Measurements from ENCODE around the gene DYNC2LI1.

DYNC2LI1 gene

DNA sequence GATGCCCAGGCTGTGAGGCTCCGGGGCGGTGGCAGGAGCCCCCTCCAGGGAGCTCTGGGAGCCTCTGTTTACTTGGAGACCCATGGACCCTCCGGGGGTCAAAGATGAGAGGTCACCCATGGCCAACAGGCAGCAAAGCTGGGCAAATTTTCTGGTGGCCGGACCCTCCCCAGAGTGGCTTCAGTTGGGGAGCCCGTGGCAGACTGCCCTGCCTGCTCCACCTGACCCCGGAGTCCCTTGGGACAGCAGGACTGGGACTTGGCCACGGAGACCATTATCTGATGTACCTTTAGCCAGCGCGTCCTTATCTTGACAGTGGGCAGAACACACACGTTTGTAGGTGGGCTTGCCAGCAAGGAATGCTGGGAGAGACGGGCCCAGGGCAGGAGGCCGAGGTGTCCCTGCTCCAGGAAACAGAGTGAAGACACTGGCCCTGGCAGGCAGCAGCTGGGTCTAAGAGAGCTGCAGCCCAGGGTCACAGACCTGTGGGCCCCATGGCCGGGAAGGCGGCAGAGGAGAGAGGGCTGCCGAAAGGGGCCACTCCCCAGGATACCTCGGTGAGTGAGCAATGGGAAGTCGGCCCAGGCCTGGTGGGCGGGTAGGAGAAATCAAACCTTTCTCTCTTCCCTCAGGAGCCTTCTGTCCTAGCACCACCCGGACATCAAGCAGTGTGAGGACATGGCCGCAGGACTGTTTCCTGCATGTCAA is 64.9 kb downstream of the DYNC2LI1 start, which contains the start of the genes ABCG5 and ABCG8:
TSS of gene ABCG5 (minus strand) at position 280 of the 708 bp plus-strand sequence. CDS start at position 120, 160 bp downstream.
TSS of gene ABCG8 (plus strand) at position 412 of the 708 bp plus-strand sequence. CDS start at position 495, 83 bp downstream.
- H3K36me3 ChIP-seq (ENCODE audit: control insufficient read depth, low read depth, low read length), result no peaks in the 10 kb centered on the region
- H3K4me3 ChIP-seq (ENCODE audit: low read length), result no peak within 1 kb of the TSS
- no peaks in the 10 kb centered on the region for H3K9me3 ChIP-seq (ENCODE audit: control insufficient read depth, low read depth, low read length)
- H3K27ac ChIP-seq (ENCODE audit: low read length), result no peak within 1 kb of the TSS
- H3K27me3 ChIP-seq (ENCODE audit: control insufficient read depth, insufficient read depth, low read length), result no peaks in the 10 kb centered on the region
- H3K9ac ChIP-seq (ENCODE audit: low read length), result no peak within 1 kb of the TSS
- H3K4me1 ChIP-seq (ENCODE audit: control insufficient read depth, low read depth, low read length), result no peaks in the 10 kb centered on the region

DNA sequence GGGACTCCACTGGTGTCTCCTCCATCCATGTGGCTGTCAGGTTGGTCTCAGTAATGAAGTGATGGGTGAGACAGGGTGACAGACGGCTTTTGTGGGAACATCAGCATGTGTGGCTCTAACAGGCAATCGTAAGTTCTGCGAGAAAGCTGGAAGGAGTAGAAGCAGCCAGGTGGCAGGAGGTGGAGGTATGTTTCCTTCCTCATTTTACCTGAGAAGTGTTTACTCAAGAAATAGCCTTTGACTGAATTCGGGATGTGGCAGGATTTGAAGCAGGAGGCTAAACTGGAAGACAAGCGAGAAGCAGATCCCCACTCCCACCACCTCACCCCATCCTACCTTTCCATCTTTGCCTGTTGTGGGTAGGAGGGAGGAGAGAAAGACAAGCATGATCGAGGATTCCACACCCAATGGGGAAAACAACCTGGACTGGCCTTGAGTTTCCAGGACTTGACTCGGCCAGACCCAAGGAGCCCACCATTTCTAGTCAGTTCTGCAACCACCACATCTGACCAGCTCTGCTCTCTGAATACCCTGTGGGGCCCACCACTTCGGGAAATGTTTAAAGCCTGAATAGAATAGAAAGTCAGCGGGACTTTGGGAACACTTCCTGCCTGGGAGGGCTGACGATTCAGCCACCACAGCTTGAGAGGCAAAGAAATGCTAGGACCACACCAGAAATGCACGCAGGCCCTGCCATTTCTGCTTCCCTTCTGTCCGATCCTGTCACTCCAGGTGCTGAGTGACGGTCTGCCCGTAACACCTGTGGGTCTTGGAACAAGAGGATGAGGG is 66.1 kb downstream of the DYNC2LI1 start:
- Histone ChIP-seq H3K4me1 (ENCODE audit: control insufficient read depth, low read depth, low read length) (no peaks in the 10 kb centered on the region), H3K9me3 (ENCODE audit: control insufficient read depth, low read depth, low read length) (no peaks in the 10 kb centered on the region), H3K9ac (ENCODE audit: low read length) (no peak overlapping the region), H3K27me3 (ENCODE audit: control insufficient read depth, insufficient read depth, low read length) (no peaks in the 10 kb centered on the region), H3K27ac (ENCODE audit: low read length) (no peak overlapping the region), H3K36me3 (ENCODE audit: control insufficient read depth, low read depth, low read length) (no peaks in the 10 kb centered on the region), H3K4me3 (ENCODE audit: low read length) (no peak overlapping the region)

DNA sequence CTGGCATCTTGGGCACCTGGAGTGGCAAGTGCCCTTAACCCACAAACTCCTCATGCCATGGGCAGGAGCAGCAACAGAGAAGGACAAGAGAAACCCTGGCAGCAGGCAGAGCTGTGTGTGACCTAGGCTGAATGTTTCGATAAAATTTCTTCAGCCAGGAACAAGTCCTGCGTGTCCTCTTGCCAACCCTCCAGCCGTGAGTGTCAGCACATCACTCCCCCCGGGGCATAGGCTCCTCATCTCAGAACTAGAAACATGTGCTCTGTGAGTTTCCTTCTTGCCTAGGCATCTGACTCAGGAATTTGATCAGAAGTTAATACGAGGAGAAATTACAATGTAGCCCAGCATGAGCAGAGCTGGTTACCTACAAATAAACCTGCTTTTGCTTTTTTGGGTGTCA is 67.1 kb downstream of the DYNC2LI1 start:
- H3K9ac ChIP-seq (ENCODE audit: low read length), result no peak overlapping the region
- H3K9me3 ChIP-seq (ENCODE audit: control insufficient read depth, low read depth, low read length), result no peaks in the 10 kb centered on the region
- no peaks in the 10 kb centered on the region for H3K36me3 ChIP-seq (ENCODE audit: control insufficient read depth, low read depth, low read length)
- H3K27me3 ChIP-seq (ENCODE audit: control insufficient read depth, insufficient read depth, low read length), result no peaks in the 10 kb centered on the region
- H3K4me3 ChIP-seq (ENCODE audit: low read length), result no peak overlapping the region
- H3K27ac ChIP-seq (ENCODE audit: low read length), result no peak overlapping the region
- H3K4me1 ChIP-seq (ENCODE audit: control insufficient read depth, low read depth, low read length), result no peaks in the 10 kb centered on the region

DNA sequence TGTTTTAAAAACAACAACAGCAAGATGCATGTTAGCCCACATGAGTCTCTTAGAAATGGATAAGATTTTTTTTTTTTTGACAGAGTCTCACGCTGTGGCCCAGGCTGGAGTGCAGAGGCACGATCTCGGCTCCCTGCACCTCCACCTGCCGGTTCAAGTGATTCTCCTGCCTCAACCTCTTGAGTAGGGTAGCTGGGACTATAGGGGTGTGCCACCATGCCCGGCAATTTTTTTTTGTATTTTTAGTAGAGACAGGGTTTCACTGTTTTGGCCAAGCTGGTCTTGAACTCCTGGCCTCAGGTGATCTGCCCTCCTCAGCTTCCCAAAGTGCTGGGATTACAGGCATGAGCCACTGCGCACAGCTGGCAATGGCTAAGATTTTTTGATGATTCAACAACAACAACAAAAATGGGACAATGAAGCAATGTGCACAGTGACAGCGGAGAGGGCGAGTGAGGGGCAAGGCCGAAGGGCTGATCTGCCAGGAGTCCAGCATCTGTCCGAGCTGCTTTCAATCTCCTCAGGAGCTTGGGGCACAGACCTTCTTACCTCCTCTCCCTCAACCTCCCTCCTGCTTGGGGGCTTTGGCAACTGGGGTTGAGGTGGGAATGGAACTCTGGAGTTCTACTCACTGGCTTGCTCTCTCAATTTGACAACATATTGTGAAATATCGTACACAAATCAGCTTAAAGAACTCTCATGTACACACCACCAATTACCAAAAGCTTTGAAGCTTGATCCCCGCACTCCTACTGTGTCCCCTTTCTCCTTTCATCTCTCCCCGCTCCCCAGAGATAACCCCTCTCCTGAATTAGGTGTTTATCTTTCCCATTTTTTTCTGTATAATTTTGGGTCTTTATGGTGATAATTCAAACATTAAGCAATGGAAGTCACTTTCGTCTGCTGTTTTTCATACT is 68.4 kb downstream of the DYNC2LI1 start:
- Histone ChIP-seq H3K9ac (ENCODE audit: low read length) (no peak overlapping the region), H3K36me3 (ENCODE audit: control insufficient read depth, low read depth, low read length) (no peaks in the 10 kb centered on the region), H3K9me3 (ENCODE audit: control insufficient read depth, low read depth, low read length) (no peaks in the 10 kb centered on the region), H3K27me3 (ENCODE audit: control insufficient read depth, insufficient read depth, low read length) (no peaks in the 10 kb centered on the region), H3K27ac (ENCODE audit: low read length) (no peak overlapping the region), H3K4me1 (ENCODE audit: control insufficient read depth, low read depth, low read length) (no peaks in the 10 kb centered on the region), H3K4me3 (ENCODE audit: low read length) (no peak overlapping the region)

DNA sequence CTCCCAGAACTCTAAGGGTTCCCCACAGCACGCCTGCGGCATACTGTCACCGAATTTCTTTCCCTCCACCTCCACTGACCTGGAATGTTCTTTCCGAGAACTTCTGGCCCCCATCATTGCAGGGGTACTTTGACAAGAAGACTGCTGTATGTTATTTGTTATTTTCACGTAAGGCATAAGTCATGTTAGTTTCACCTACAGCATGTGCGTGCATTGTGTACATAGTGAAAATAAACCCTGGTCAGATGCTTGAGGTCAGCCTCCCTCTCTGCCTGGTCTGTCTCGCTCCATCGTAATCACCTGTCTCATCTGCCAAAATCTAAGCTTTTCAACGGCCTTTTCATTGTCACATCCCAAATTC is 69.0 kb downstream of the DYNC2LI1 start:
- Histone ChIP-seq H3K9ac (ENCODE audit: low read length) (no peak overlapping the region), H3K4me3 (ENCODE audit: low read length) (no peak overlapping the region), H3K36me3 (ENCODE audit: control insufficient read depth, low read depth, low read length) (no peaks in the 10 kb centered on the region), H3K4me1 (ENCODE audit: control insufficient read depth, low read depth, low read length) (no peaks in the 10 kb centered on the region), H3K27ac (ENCODE audit: low read length) (no peak overlapping the region), H3K9me3 (ENCODE audit: control insufficient read depth, low read depth, low read length) (no peaks in the 10 kb centered on the region), H3K27me3 (ENCODE audit: control insufficient read depth, insufficient read depth, low read length) (no peaks in the 10 kb centered on the region)

- no peaks in the 10 kb centered on the region for H3K36me3 ChIP-seq (ENCODE audit: control insufficient read depth, low read depth, low read length)
- no peak overlapping the region for H3K4me3 ChIP-seq (ENCODE audit: low read length)
- no peak overlapping the region for H3K9ac ChIP-seq (ENCODE audit: low read length)
- no peaks in the 10 kb centered on the region for H3K9me3 ChIP-seq (ENCODE audit: control insufficient read depth, low read depth, low read length)
- H3K27me3 ChIP-seq (ENCODE audit: control insufficient read depth, insufficient read depth, low read length), result no peaks in the 10 kb centered on the region
- no peaks in the 10 kb centered on the region for H3K4me1 ChIP-seq (ENCODE audit: control insufficient read depth, low read depth, low read length)
- H3K27ac ChIP-seq (ENCODE audit: low read length), result no peak overlapping the region
These were observed 71.3 kb downstream of the DYNC2LI1 start for GRCh38 chr2:43845181-43845580.

DNA sequence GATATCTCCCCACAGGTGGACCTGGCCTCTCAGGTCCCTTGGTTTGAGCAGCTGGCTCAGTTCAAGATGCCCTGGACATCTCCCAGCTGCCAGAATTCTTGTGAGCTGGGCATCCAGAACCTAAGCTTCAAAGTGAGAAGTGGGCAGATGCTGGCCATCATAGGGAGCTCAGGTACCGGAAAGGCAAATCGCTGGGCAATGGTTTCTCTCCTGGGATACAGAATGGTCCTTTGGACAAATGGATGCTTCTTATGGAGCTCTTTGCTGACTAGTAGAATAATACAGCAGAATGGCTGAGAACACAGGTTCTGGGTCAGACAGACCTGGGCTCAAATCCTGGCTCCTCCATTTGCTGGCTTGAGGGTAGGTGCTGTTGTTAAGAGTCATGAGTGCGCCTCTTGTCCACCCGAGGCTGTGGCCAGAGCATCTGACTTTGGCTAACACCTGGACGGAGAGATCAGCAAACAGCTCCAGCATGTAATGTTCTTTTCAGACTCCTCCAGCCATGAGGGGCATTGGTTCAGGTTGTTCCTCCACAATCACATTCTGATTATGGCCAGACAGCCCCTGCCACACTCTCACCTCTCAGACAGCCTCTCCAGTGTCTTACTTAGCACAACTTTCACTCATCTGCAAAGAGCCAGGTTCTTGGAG is 72.4 kb downstream of the DYNC2LI1 start:
- H3K27ac ChIP-seq (ENCODE audit: low read length), result no peak overlapping the region
- no peaks in the 10 kb centered on the region for H3K9me3 ChIP-seq (ENCODE audit: control insufficient read depth, low read depth, low read length)
- H3K27me3 ChIP-seq (ENCODE audit: control insufficient read depth, insufficient read depth, low read length), result no peaks in the 10 kb centered on the region
- H3K9ac ChIP-seq (ENCODE audit: low read length), result no peak overlapping the region
- H3K4me3 ChIP-seq (ENCODE audit: low read length), result no peak overlapping the region
- H3K4me1 ChIP-seq (ENCODE audit: control insufficient read depth, low read depth, low read length), result no peaks in the 10 kb centered on the region
- no peaks in the 10 kb centered on the region for H3K36me3 ChIP-seq (ENCODE audit: control insufficient read depth, low read depth, low read length)

- no peaks in the 10 kb centered on the region for H3K27me3 ChIP-seq (ENCODE audit: control insufficient read depth, insufficient read depth, low read length)
- no peak overlapping the region for H3K9ac ChIP-seq (ENCODE audit: low read length)
- H3K27ac ChIP-seq (ENCODE audit: low read length), result no peak overlapping the region
- no peak overlapping the region for H3K4me3 ChIP-seq (ENCODE audit: low read length)
- no peaks in the 10 kb centered on the region for H3K9me3 ChIP-seq (ENCODE audit: control insufficient read depth, low read depth, low read length)
- H3K4me1 ChIP-seq (ENCODE audit: control insufficient read depth, low read depth, low read length), result no peaks in the 10 kb centered on the region
- no peaks in the 10 kb centered on the region for H3K36me3 ChIP-seq (ENCODE audit: control insufficient read depth, low read depth, low read length)
These were observed 74.4 kb downstream of the DYNC2LI1 start for GRCh38 chr2:43848214-43848613.

GRCh38 chr2:43851011-43851980 is 77.5 kb downstream of the DYNC2LI1 start:
- no peak overlapping the region for H3K9ac ChIP-seq (ENCODE audit: low read length)
- no peaks in the 10 kb centered on the region for H3K9me3 ChIP-seq (ENCODE audit: control insufficient read depth, low read depth, low read length)
- no peaks in the 10 kb centered on the region for H3K36me3 ChIP-seq (ENCODE audit: control insufficient read depth, low read depth, low read length)

DNA sequence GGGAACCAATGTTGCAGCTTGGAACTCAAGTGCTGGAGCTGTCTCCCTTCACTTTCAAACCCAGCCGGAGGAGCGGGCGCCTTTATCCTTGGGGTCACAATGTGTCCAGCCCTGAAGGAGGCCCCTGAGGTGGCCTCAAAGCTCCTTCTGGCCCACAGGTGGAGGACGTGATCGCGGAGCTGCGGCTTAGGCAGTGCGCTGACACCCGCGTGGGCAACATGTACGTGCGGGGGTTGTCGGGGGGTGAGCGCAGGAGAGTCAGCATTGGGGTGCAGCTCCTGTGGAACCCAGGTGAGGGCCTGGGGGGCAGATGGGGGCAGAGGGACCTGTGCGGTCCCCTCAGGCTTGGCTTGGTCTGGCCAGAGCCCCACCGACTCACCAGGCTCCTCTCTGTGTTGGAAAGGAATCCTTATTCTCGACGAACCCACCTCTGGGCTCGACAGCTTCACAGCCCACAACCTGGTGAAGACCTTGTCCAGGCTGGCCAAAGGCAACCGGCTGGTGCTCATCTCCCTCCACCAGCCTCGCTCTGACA is 78.4 kb downstream of the DYNC2LI1 start:
- no peaks in the 10 kb centered on the region for H3K27me3 ChIP-seq (ENCODE audit: control insufficient read depth, insufficient read depth, low read length)
- no peaks in the 10 kb centered on the region for H3K9me3 ChIP-seq (ENCODE audit: control insufficient read depth, low read depth, low read length)
- H3K27ac ChIP-seq (ENCODE audit: low read length), result no peak overlapping the region
- no peak overlapping the region for H3K9ac ChIP-seq (ENCODE audit: low read length)
- no peak overlapping the region for H3K4me3 ChIP-seq (ENCODE audit: low read length)
- H3K36me3 ChIP-seq (ENCODE audit: control insufficient read depth, low read depth, low read length), result no peaks in the 10 kb centered on the region
- H3K4me1 ChIP-seq (ENCODE audit: control insufficient read depth, low read depth, low read length), result no peaks in the 10 kb centered on the region

More at GRCh38 chr2:43851011-43851980, 77.5 kb downstream of the DYNC2LI1 start:
- no peak overlapping the region for H3K27ac ChIP-seq (ENCODE audit: low read length)
- no peak overlapping the region for H3K4me3 ChIP-seq (ENCODE audit: low read length)
- H3K27me3 ChIP-seq (ENCODE audit: control insufficient read depth, insufficient read depth, low read length), result no peaks in the 10 kb centered on the region
- no peaks in the 10 kb centered on the region for H3K4me1 ChIP-seq (ENCODE audit: control insufficient read depth, low read depth, low read length)

Measured in iPS-18a (cell line).